DMS153 treated with DMSO at 0.1 percent for 48 hours (cell line): Measurements from ENCODE around the gene GPC2.
"Not testable (repeated sequence)": the region's sequence is repeated elsewhere in the genome, so short reads cannot be mapped to it uniquely, and the experiment has no call there.

Experiments
- DNase-seq: peaks from one replicate; lab custom pipeline; 2025; ENCODE audit not compliant: unreplicated experiment; lab: John Stamatoyannopoulos, UW

The GPC2 gene

GRCh38 chr7:100177045-100178001, at the start of gene GPC2, which contains the start of gene STAG3:
TSS of gene GPC2 (minus strand) at chr7:100177381. CDS start at chr7:100177199, 182 bp downstream.
TSS of gene STAG3 (plus strand) at chr7:100177918. CDS start at chr7:100180557, 2,639 bp downstream.
- DNase-seq: peak; percentile 95

GRCh38 chr7:100224891-100225290, 47.7 kb upstream of the GPC2 start:
- DNase-seq: not testable (repeated sequence)

GRCh38 chr7:100223376-100223927, 46.3 kb upstream of the GPC2 start:
- DNase-seq: not testable (repeated sequence)

- no peak for DNase-seq
These were observed 45.4 kb upstream of the GPC2 start for GRCh38 chr7:100222445-100223132.

- DNase-seq: no peak
These were observed 44.7 kb upstream of the GPC2 start for GRCh38 chr7:100221767-100222444.

- no peak for DNase-seq
These were observed 44.1 kb upstream of the GPC2 start for GRCh38 chr7:100221231-100221718.

GRCh38 chr7:100220586-100221230, 43.5 kb upstream of the GPC2 start:
- DNase-seq: no peak

- DNase-seq: not testable (repeated sequence)
These were observed 42.8 kb upstream of the GPC2 start, which contains the start of gene PVRIG for GRCh38 chr7:100219801-100220585. TSS of gene PVRIG (plus strand) at chr7:100219949. CDS start at chr7:100219971, 22 bp downstream.

- no peak for DNase-seq
These were observed 42.1 kb upstream of the GPC2 start for GRCh38 chr7:100219271-100219737.

- DNase-seq: peak; percentile 23
These were observed 40.8 kb upstream of the GPC2 start for GRCh38 chr7:100217934-100218333.

- no peak for DNase-seq
These were observed 38.7 kb upstream of the GPC2 start for GRCh38 chr7:100215895-100216294.

GRCh38 chr7:100214356-100214755, 37.2 kb upstream of the GPC2 start:
- DNase-seq: not testable (repeated sequence)

- DNase-seq: no peak
These were observed 36.5 kb upstream of the GPC2 start for GRCh38 chr7:100213672-100214071.

GRCh38 chr7:100212631-100213286, 35.6 kb upstream of the GPC2 start:
- DNase-seq: no peak

- no peak for DNase-seq
These were observed 34.2 kb upstream of the GPC2 start for GRCh38 chr7:100211342-100211780.

GRCh38 chr7:100210805-100211204, 33.6 kb upstream of the GPC2 start:
- no peak for DNase-seq

- DNase-seq: no peak
These were observed 32.3 kb upstream of the GPC2 start for GRCh38 chr7:100209493-100209892.

GRCh38 chr7:100208911-100209408, 31.8 kb upstream of the GPC2 start:
- DNase-seq: no peak
